Skeletal muscle tissue (tissue), 4 donors: ENCODE results near the gene COL6A3. TPM values are rescaled to one million over a fixed set of nuclear protein-coding genes. Genes with fewer than 3 reads are reported as not detected.

ENCODE experiments used
- H3K27ac ChIP-seq: one replicate; pipeline ENCODE4 v1.7.0; 2013; ENCODE audit warnings: mild to moderate bottlenecking, low read depth, low read length, inconsistent platforms
- H3K27me3 ChIP-seq, 3 donors: one replicate each; pipeline ENCODE4 v1.7.0; 2013; ENCODE audit warnings: low read length in 3 of 3; ENCODE audit not compliant: control insufficient read depth in 3 of 3, insufficient read depth in 3 of 3
- H3K36me3 ChIP-seq, 3 donors: one replicate each; pipeline ENCODE4 v1.7.0; 2013; ENCODE audit warnings: low read length in 3 of 3; ENCODE audit not compliant: control insufficient read depth in 3 of 3, insufficient read depth in 3 of 3
- H3K4me1 ChIP-seq, 3 donors: one replicate each; pipeline ENCODE4 v1.7.0; 2013; ENCODE audit warnings: low read length in 3 of 3, mild to moderate bottlenecking in 3 of 3; ENCODE audit not compliant: control insufficient read depth in 3 of 3, insufficient read depth in 3 of 3
- H3K4me3 ChIP-seq, 3 donors: one replicate each; pipeline ENCODE4 v1.7.0; 2013; ENCODE audit warnings: low read length in 3 of 3
- H3K9ac ChIP-seq, 3 donors: one replicate each; pipeline ENCODE4 v1.7.0; 2013; ENCODE audit warnings: low read length in 3 of 3, mild to moderate bottlenecking in 3 of 3, moderate library complexity in 2 of 3, low read depth in 1 of 3
- H3K9me3 ChIP-seq, 3 donors: one replicate each; pipeline ENCODE4 v1.7.0; 2013; ENCODE audit warnings: low read length in 3 of 3; ENCODE audit not compliant: control insufficient read depth in 3 of 3
- total RNA-seq: library from RNA; depleted of rRNA; stranded (reverse); fragments of >200 nt; gene quantifications from one replicate; pipeline ENCODE4 v1.2.3, GENCODE V29; 2014
- donor health status: Osteomylitis.

Gene COL6A3
- total RNA-seq, 1 donor from 2014 or later, result 365 TPM

GRCh38 chr2:237298151-237299118 is 115.5 kb downstream of the COL6A3 start:
- H3K4me3 ChIP-seq, result no peak overlapping the region
- no peaks in the 10 kb centered on the region for H3K9me3 ChIP-seq
- H3K27ac ChIP-seq, result no peak overlapping the region
- H3K36me3 ChIP-seq, result no peaks in the 10 kb centered on the region
- H3K27me3 ChIP-seq, result no peaks in the 10 kb centered on the region
- H3K9ac ChIP-seq, result no peak overlapping the region
- H3K4me1 ChIP-seq, result peaks cover 8 to 19% (median 16%) of the 10 kb centered on the region in 3 donors

GRCh38 chr2:237297421-237298150 is 116.4 kb downstream of the COL6A3 start:
- no peak overlapping the region for H3K4me3 ChIP-seq
- no peak overlapping the region for H3K9ac ChIP-seq
- no peaks in the 10 kb centered on the region for H3K27me3 ChIP-seq
- no peaks in the 10 kb centered on the region for H3K36me3 ChIP-seq
- peaks cover 0 to 3% (median 0%) of the 10 kb centered on the region in 3 donors for H3K9me3 ChIP-seq
- peaks cover 8 to 19% (median 16%) of the 10 kb centered on the region in 3 donors for H3K4me1 ChIP-seq
- H3K27ac ChIP-seq, result peak overlapping the region; percentile 67

DNA sequence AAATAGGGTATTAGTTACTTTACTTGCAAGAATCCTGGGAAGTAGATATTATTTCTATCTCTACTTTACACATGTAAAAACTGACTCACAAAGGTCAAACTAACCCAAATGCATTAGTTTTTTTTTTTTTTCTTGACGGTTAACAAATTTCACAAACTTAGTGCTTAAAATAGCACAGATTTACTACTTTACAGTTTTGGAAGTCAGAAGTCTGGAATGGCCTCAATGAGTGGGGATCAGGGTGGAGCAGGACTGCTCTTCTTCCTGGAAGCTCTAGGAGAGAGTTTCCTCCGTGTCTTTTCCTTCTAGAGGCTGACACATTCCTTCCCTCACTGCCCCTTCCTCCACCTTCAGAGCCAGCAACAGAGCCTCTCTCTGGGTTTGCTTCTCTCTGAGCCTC is 117.2 kb downstream of the COL6A3 start:
- no peaks in the 10 kb centered on the region for H3K36me3 ChIP-seq
- H3K27ac ChIP-seq, result peak overlapping the region; percentile 67
- H3K9me3 ChIP-seq, result peaks cover 0 to 3% (median 0%) of the 10 kb centered on the region in 3 donors
- H3K4me1 ChIP-seq, result peaks cover 11 to 22% (median 18%) of the 10 kb centered on the region in 3 donors
- no peak overlapping the region for H3K9ac ChIP-seq
- no peak overlapping the region for H3K4me3 ChIP-seq
- H3K27me3 ChIP-seq, result no peaks in the 10 kb centered on the region

DNA sequence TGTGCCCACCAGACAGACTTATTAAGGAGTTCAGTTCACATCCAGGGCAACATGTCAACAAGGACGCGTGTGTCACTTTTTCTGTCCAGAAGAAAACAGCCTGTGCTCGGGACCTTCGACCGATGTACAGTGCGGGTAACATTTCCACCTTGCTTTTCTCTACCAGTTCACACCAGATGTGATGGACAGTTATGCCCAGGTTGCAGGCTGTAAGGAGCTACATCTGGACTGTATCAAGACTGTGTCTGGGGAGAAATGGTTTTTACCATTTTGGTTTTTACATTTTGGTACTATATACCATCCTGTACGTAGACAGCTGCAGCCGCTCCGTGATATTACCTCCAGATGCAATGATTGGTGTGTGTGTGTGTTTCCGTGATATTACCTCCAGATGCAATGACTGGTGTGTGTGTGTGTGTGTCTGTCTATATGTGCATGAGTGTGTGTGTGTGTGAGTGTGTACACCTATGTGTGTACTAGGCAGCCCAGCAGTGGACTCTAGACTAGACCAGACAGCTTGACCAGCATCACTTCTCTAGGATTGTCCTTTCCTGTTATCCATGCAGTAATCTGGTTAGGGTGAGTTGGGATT is 118.0 kb downstream of the COL6A3 start:
- Histone ChIP-seq H3K27ac (peak overlapping the region; percentile 26), H3K27me3 (no peaks in the 10 kb centered on the region), H3K36me3 (no peaks in the 10 kb centered on the region), H3K9ac (no peak overlapping the region), H3K4me1 (peaks cover 18 to 27% (median 23%) of the 10 kb centered on the region in 3 donors), H3K9me3 (peaks cover 0 to 3% (median 0%) of the 10 kb centered on the region in 3 donors), H3K4me3 (no peak overlapping the region)

- H3K9ac ChIP-seq, result no peak overlapping the region
- peak overlapping the region; percentile 13 for H3K27ac ChIP-seq
- H3K4me1 ChIP-seq, result peaks cover 20 to 25% (median 24%) of the 10 kb centered on the region in 3 donors
- H3K36me3 ChIP-seq, result no peaks in the 10 kb centered on the region
- no peak overlapping the region for H3K4me3 ChIP-seq
- peaks cover 0 to 3% (median 0%) of the 10 kb centered on the region in 3 donors for H3K9me3 ChIP-seq
- H3K27me3 ChIP-seq, result no peaks in the 10 kb centered on the region
These were observed 119.5 kb downstream of the COL6A3 start for GRCh38 chr2:237294460-237294859.

GRCh38 chr2:237293978-237294377 is 120.0 kb downstream of the COL6A3 start:
- Histone ChIP-seq H3K27ac (peak overlapping the region; percentile 13), H3K9me3 (peaks cover 0 to 3% (median 0%) of the 10 kb centered on the region in 3 donors), H3K27me3 (no peaks in the 10 kb centered on the region), H3K9ac (no peak overlapping the region), H3K4me1 (peaks cover 20 to 25% (median 23%) of the 10 kb centered on the region in 3 donors), H3K4me3 (no peak overlapping the region), H3K36me3 (no peaks in the 10 kb centered on the region)

DNA sequence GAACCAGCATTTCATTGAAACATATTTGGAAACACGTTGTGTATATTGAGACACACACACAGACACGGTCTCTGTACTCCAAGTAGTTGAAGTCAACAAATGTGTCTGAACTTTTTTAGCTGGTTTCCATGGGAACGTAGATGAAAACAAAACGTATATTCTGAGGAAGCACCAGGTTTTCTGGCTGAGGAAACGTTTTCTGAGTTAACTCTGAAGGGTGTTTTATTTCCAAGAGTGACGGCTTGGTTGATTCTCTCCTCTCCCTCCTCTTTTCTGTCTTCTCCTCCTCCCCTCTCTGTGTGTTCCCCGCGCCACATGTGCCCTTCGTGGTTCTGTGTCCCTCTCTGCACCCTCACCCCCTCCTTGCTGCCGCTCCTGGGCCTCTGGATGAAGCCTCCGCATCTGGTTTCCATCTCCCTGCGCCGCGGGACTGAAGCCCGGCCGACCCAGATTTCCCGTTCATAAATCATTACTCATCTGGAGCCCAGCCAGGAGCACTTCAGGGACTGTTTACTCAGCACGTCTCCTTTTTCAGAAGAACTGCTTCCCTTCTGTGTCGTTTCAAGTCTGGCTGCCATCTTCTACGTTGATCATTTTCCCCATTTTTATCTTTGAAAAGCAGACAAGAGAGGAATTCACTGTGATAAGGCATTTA is 122.7 kb downstream of the COL6A3 start:
- Histone ChIP-seq H3K27ac (peak overlapping the region; percentile 87), H3K9ac (peak overlapping the region; percentile 51 to 63 (median 54)), H3K4me3 (peak overlapping the region; percentile 45 to 56 (median 54)), H3K36me3 (no peaks in the 10 kb centered on the region), H3K9me3 (peaks cover 0 to 3% (median 0%) of the 10 kb centered on the region in 3 donors), H3K27me3 (no peaks in the 10 kb centered on the region), H3K4me1 (peaks cover 18 to 20% (median 18%) of the 10 kb centered on the region in 3 donors)

DNA sequence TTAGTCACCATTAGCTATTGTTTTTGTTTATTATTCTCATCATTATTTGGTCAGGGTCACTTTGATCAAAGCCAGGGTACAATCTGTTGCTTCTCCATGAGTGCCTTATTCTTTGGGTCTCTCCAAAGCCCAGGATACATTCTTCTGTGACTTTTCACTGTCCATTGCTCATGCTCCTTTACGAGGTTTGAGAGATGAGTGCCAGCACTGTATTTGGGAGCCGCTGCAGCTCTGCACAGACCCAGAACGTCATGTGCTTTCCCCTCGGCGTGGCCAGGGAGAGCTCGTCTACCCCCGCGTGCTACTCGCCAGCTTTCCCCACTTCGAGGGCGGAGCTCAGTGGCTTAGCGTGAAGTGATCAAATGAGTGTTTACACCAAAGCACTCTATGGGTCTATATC is 123.7 kb downstream of the COL6A3 start:
- Histone ChIP-seq H3K9ac (peak overlapping the region in 1 of 3 donors; percentile 1), H3K36me3 (no peaks in the 10 kb centered on the region), H3K27me3 (no peaks in the 10 kb centered on the region)

DNA sequence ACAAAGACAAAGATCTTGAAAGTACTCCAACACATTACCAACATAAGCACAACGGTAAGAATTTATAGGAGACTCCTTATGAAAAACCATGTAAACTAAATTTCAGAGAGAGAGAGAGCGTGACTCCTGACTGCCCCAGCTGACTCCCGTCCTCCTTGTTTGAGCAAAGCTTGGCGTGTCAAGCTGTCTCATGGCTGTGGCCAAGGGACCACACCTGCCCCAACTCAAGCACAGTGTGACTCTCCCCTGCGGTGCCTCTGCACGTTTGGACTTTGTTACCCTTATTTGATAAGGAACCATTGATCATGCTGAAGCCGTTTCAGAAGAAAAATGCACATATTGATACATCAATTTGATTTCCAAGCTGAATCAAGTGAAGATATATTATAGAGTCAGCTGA is 124.8 kb downstream of the COL6A3 start:
- Histone ChIP-seq H3K27me3 (no peaks in the 10 kb centered on the region), H3K4me1 (peaks cover 18 to 20% (median 19%) of the 10 kb centered on the region in 3 donors), H3K4me3 (no peak overlapping the region), H3K36me3 (no peaks in the 10 kb centered on the region), H3K9me3 (peaks cover 0 to 3% (median 0%) of the 10 kb centered on the region in 3 donors), H3K9ac (no peak overlapping the region), H3K27ac (no peak overlapping the region)

More for the DNA sequence above, 123.7 kb downstream of the COL6A3 start:
- peak overlapping the region; percentile 87 for H3K27ac ChIP-seq
- no peak overlapping the region for H3K4me3 ChIP-seq
- H3K9me3 ChIP-seq, result peaks cover 0 to 3% (median 0%) of the 10 kb centered on the region in 3 donors
- H3K4me1 ChIP-seq, result peaks cover 18 to 20% (median 18%) of the 10 kb centered on the region in 3 donors
